GM23338 (cell line): ENCODE results near the gene PHKG2. TPM values are rescaled to one million over a fixed set of nuclear protein-coding genes. Genes with fewer than 3 reads are reported as not detected.

Experiments
- ATAC-seq: fragments of 200-7000 bp; cut with Tn5 transposase; 3 replicates; pipeline ENCODE4 v1.9.1; 2020
- DNase-seq: peaks from one replicate; pipeline ENCODE4 v3.0.0-alpha.2; 2015; ENCODE audit warnings: low spot score
- H2AFZ ChIP-seq: fragments of 200-600 bp; sonication (generic); 2 replicates; pipeline ENCODE4 v1.8.0; 2016; ENCODE audit warnings: antibody characterized with exemption, mild to moderate bottlenecking, moderate library complexity
- H3F3A ChIP-seq: fragments of 200-600 bp; sonication (generic); replicated peaks from 2 replicates; pipeline ENCODE4 v1.8.0; 2017; ENCODE audit warnings: antibody characterized with exemption, mixed run types, low read depth
- H3K27ac ChIP-seq: fragments of 200-600 bp; sonication (generic); 2 replicates; pipeline ENCODE4 v1.6.1; 2016; ENCODE audit warnings: low read depth
- H3K27me3 ChIP-seq: fragments of 200-600 bp; sonication (generic); 2 replicates; pipeline ENCODE4 v1.8.0; 2016; ENCODE audit warnings: mild to moderate bottlenecking, mixed run types, moderate library complexity; ENCODE audit not compliant: insufficient read depth
- H3K36me3 ChIP-seq: fragments of 200-600 bp; sonication (generic); 2 replicates; pipeline ENCODE4 v1.8.0; 2016; ENCODE audit warnings: mild to moderate bottlenecking; ENCODE audit not compliant: insufficient read depth
- H3K4me1 ChIP-seq: fragments of 200-600 bp; sonication (generic); 2 replicates; pipeline ENCODE4 v1.8.0; 2016; ENCODE audit warnings: mild to moderate bottlenecking, moderate library complexity; ENCODE audit not compliant: insufficient read depth
- H3K4me2 ChIP-seq: fragments of 200-600 bp; sonication (generic); 2 replicates; pipeline ENCODE4 v1.7.1; 2017; ENCODE audit warnings: mixed run types
- H3K4me3 ChIP-seq: fragments of 200-600 bp; sonication (generic); 2 replicates; pipeline ENCODE4 v1.6.1; 2016; ENCODE audit warnings: mixed run types
- H3K79me2 ChIP-seq: fragments of 200-600 bp; sonication (generic); replicated peaks from 2 replicates; pipeline ENCODE4 v1.8.0; 2017; ENCODE audit warnings: mild to moderate bottlenecking; ENCODE audit not compliant: insufficient read depth
- H3K9me2 ChIP-seq: fragments of 200-600 bp; sonication (generic); 2 replicates; pipeline ENCODE4 v1.8.0; 2017; ENCODE audit not compliant: insufficient read depth
- H4K20me1 ChIP-seq: fragments of 200-600 bp; sonication (generic); replicated peaks from 2 replicates; pipeline ENCODE4 v1.8.0; 2017; ENCODE audit warnings: mild to moderate bottlenecking; ENCODE audit not compliant: insufficient read depth
- H3K27ac Mint-ChIP-seq: 2 replicates; pipeline ENCODE4 v1.8.0; 2020; ENCODE audit warnings: inconsistent platforms, mild to moderate bottlenecking, moderate library complexity, mixed read lengths
- H3K27me3 Mint-ChIP-seq: 3 replicates; pipeline ENCODE4 v1.8.0; 2022; ENCODE audit warnings: low read depth, mild to moderate bottlenecking, moderate library complexity, mixed read lengths, inconsistent platforms; ENCODE audit not compliant: insufficient read depth, poor library complexity
- H3K36me3 Mint-ChIP-seq: 3 replicates; pipeline ENCODE4 v1.8.0; 2021; ENCODE audit warnings: low read depth, mild to moderate bottlenecking, inconsistent platforms, moderate library complexity, mixed read lengths
- H3K4me1 Mint-ChIP-seq: 3 replicates; pipeline ENCODE4 v1.8.0; 2020; ENCODE audit warnings: mild to moderate bottlenecking, inconsistent platforms, mixed read lengths
- H3K4me3 Mint-ChIP-seq: 3 replicates; pipeline ENCODE4 v1.8.0; 2021; ENCODE audit warnings: moderate library complexity, mild to moderate bottlenecking, inconsistent platforms, mixed read lengths
- H3K9me3 Mint-ChIP-seq: 3 replicates; pipeline ENCODE4 v1.8.0; 2020; ENCODE audit warnings: moderate library complexity, mild to moderate bottlenecking, inconsistent platforms, mixed read lengths
- CREB1 ChIP-seq: fragments of 250-450 bp; sonication (Bioruptor Pico); IDR thresholded peaks from 2 replicates; pipeline ENCODE4 v1.5.0; 2020; ENCODE audit warnings: low read depth, mild to moderate bottlenecking, moderate library complexity
- CTCF ChIP-seq, 2 experiments: fragments of 200-600 bp in 1 of 2; sonication (generic) in 1 of 2; conservative IDR thresholded peaks; 2 replicates each; pipeline versions ENCODE4 v1.5.1 to v1.6.1; 2016 to 2017; ENCODE audit warnings: antibody characterized with exemption in 2 of 2, low read depth in 2 of 2, mild to moderate bottlenecking in 2 of 2, moderate library complexity in 1 of 2
- ETS1 ChIP-seq: IDR thresholded peaks from 2 replicates; pipeline ENCODE4 v1.6.1; 2016; ENCODE audit warnings: antibody characterized with exemption
- EZH2phosphoT487 ChIP-seq: fragments of 200-600 bp; sonication (generic); IDR thresholded peaks from one replicate; pipeline ENCODE4 v1.8.1; 2018; ENCODE audit warnings: antibody characterized with exemption; ENCODE audit not compliant: unreplicated experiment
- JUNB ChIP-seq: IDR thresholded peaks from one replicate; pipeline ENCODE4 v1.6.1; 2016; ENCODE audit warnings: antibody characterized with exemption; ENCODE audit not compliant: unreplicated experiment
- POLR2AphosphoS5 ChIP-seq: IDR thresholded peaks from 2 replicates; pipeline ENCODE4 v1.6.1; 2016; ENCODE audit warnings: antibody characterized with exemption, low read depth
- STAT1 ChIP-seq: IDR thresholded peaks from one replicate; pipeline ENCODE4 v1.6.1; 2016; ENCODE audit warnings: antibody characterized with exemption; ENCODE audit not compliant: unreplicated experiment
- ZNF114 ChIP-seq: fragments of 250-450 bp; sonication (Bioruptor Pico); IDR thresholded peaks from 2 replicates; pipeline ENCODE4 v1.5.0; 2020; ENCODE audit warnings: mild to moderate bottlenecking, moderate library complexity
- ZNF331 ChIP-seq: fragments of 250-450 bp; sonication (Bioruptor Pico); IDR thresholded peaks from 2 replicates; pipeline ENCODE4 v1.5.0; 2020; ENCODE audit warnings: low read depth, mild to moderate bottlenecking, moderate library complexity
- ZNF462 ChIP-seq: fragments of 250-450 bp; sonication (Bioruptor Pico); IDR thresholded peaks from 2 replicates; pipeline ENCODE4 v1.5.0; 2020; ENCODE audit warnings: mild to moderate bottlenecking, moderate library complexity
- polyA plus RNA-seq: library from polyadenylated mRNA; unstranded; fragments of >200 nt; fragmentation: Nextera tagmentation; extraction: Ambion mirVana; gene quantifications from 2 replicates; pipeline ENCODE4 v1.2.1, GENCODE V29; 2016
- total RNA-seq: library from RNA; depleted of rRNA; stranded (reverse); fragments of >200 nt; shearing (Covaris generic); gene quantifications from 2 replicates; pipeline ENCODE4 v1.2.3, GENCODE V29; 2014

Gene PHKG2
- total and polyA plus RNA-seq, 2 experiments from 2014 or later, result 26.9 to 27.0 TPM

DNA sequence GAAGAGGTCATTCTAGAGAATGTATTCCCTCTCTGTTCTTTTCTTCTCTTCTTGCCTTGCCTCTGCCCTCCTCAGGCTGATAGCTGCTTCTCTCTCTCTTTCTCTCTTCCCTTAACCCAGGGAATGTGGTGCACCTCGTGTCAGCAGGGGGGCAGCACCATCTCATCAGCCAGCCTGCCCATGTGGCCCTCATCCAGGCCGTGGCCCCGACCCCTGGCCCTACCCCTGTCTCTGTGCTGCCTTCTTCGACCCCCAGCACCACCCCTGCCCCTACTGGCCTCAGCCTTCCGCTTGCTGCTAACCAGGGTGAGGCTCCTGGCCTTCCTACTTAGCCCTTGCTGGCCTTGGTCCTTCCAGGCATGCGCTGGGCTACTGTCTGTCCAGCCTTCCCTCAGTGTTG is 25.8 kb upstream of the PHKG2 start:
- TF ChIP-seq ZNF114 (no peak), CTCF (conservative IDR thresholded peaks at IDR 0.05; ENCODE audit: low read depth in 2 of 2) (peak in 1 of 2 experiments; percentile 44; a peak in 2 of 4 replicates)
- Mint-ChIP-seq H3K4me3 (no peak overlapping the region), H3K4me1 (0 out of 3 replicates have a peak, but pooled peaks cover 3% of the 10 kb centered on the region), H3K9me3 (no peaks in the 10 kb centered on the region), H3K36me3 (peaks cover 88% of the 10 kb centered on the region), H3K27me3 (peaks cover 10% of the 10 kb centered on the region), H3K27ac (no peak overlapping the region)
- peak; percentile 17 for DNase-seq
- Histone ChIP-seq H3K4me3 (no peak overlapping the region), H3K27ac (no peak overlapping the region), H3K79me2 (peaks cover 16% of the 10 kb centered on the region), H2AFZ (no peak overlapping the region), H3K4me1 (0 out of 2 replicates have a peak, but pooled peaks cover 2% of the 10 kb centered on the region), H3K4me2 (no peak overlapping the region), H4K20me1 (peaks cover 28% of the 10 kb centered on the region), H3K36me3 (peaks cover 55% of the 10 kb centered on the region), H3F3A (no peaks in the 10 kb centered on the region), H3K9me2 (no peaks in the 10 kb centered on the region), H3K27me3 (no peaks in the 10 kb centered on the region)
- peak; percentile 43 for ATAC-seq

GRCh38 chr16:30722916-30723315 is 25.3 kb upstream of the PHKG2 start:
- Histone ChIP-seq H2AFZ (no peak overlapping the region), H3K9me2 (no peaks in the 10 kb centered on the region), H3K4me2 (no peak overlapping the region), H3K79me2 (peaks cover 21% of the 10 kb centered on the region), H3K36me3 (peaks cover 55% of the 10 kb centered on the region), H4K20me1 (peaks cover 33% of the 10 kb centered on the region), H3K27me3 (no peaks in the 10 kb centered on the region), H3K4me3 (no peak overlapping the region), H3F3A (no peaks in the 10 kb centered on the region; the same call in 1 of the 2 replicates), H3K4me1 (peaks cover 6% of the 10 kb centered on the region), H3K27ac (no peak overlapping the region)
- Mint-ChIP-seq H3K36me3 (peaks cover 87% of the 10 kb centered on the region), H3K9me3 (no peaks in the 10 kb centered on the region), H3K27ac (no peak overlapping the region), H3K27me3 (peaks cover 10% of the 10 kb centered on the region), H3K4me3 (no peak overlapping the region), H3K4me1 (peaks cover 6% of the 10 kb centered on the region)
- no peak for DNase-seq
- ATAC-seq, result no peak
- TF ChIP-seq POLR2AphosphoS5 (no peak), CTCF (conservative IDR thresholded peaks at IDR 0.05; ENCODE audit: low read depth in 2 of 2) (no peak), EZH2phosphoT487 (no peak), ETS1 (no peak), JUNB (no peak), ZNF331 (CRISPR knock-in tag) (no peak), ZNF462 (no peak), CREB1 (no peak), STAT1 (no peak)
